GM18907 (cell line): ENCODE results near the gene TNFRSF12A.

Experiments used
- ATAC-seq: cut with Tn5 transposase; IDR thresholded peaks from one replicate; pipeline ENCODE4 v1.9.1; 2021; ENCODE audit warnings: mild to moderate bottlenecking, moderate library complexity; ENCODE audit not compliant: unreplicated experiment

TNFRSF12A gene, protein sequence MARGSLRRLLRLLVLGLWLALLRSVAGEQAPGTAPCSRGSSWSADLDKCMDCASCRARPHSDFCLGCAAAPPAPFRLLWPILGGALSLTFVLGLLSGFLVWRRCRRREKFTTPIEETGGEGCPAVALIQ

DNA sequence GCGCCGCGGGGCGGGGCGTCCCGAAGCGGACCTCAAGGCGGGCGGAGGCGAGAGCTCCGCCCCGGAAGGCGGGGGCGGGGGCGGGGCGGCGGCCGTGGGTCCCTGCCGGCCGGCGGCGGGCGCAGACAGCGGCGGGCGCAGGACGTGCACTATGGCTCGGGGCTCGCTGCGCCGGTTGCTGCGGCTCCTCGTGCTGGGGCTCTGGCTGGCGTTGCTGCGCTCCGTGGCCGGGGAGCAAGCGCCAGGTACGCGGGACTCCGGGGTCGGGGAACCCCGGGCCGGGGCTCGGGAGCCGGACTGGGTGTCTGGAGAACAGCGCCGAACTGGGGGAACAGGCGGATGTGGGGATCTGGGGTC is at the start of gene TNFRSF12A:
TNFRSF12A (plus strand) TSS at position 122 of the 357 bp plus-strand sequence; CDS start at position 152, 30 bp downstream.
- ATAC-seq, result no peak

DNA sequence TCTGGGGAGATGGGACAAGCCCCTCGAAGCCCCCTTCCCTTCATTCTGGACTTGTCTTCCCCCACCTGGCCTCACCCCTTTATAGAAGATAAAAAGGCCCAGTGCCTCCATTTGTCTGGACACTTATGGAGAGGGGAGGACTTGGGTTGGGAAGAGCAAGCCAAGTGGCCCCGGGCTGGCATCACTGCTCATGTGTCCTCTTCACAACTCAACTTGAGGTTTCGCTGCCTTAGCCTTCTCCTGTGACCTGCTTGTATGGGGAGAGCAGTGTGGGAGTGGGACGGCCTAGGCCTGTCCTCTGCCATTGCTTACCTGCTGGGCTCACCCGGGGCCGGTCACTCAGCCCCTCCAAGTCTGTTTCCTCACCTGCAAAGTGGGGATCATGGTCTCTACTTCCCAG is 49.6 kb upstream of the TNFRSF12A start:
- ATAC-seq, result no peak

DNA sequence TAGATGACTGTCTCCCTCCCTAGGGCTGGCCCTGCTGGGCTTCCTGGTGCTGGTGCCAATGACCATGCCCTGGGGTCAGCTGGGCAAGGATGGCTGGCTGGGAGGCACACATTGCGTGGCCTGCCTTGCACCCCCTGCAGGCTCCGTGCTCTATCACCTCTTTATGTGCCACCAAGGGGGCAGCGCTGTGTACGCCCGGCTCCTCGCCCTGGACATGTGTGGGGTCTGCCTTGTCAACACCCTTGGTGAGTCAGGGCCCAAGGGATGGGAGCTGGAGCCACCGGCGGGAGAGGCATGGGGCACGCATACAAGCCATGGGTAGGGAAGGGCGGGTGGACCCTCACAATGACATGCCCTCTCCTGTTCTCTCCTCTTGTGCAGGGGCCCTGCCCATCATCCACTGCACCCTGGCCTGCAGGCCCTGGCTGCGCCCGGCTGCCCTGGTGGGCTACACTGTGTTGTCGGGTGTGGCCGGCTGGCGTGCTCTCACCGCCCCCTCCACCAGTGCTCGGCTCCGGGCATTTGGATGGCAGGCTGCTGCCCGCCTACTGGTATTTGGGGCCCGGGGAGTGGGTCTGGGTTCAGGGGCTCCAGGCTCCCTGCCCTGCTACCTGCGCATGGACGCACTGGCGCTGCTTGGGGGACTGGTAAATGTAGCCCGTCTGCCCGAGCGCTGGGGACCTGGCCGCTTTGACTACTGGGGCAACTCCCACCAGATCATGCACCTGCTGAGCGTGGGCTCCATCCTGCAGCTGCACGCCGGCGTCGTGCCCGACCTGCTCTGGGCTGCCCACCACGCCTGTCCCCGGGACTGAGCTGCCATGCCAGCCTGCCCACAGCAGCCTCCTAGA is 48.8 kb upstream of the TNFRSF12A start:
- ATAC-seq, result no peak

DNA sequence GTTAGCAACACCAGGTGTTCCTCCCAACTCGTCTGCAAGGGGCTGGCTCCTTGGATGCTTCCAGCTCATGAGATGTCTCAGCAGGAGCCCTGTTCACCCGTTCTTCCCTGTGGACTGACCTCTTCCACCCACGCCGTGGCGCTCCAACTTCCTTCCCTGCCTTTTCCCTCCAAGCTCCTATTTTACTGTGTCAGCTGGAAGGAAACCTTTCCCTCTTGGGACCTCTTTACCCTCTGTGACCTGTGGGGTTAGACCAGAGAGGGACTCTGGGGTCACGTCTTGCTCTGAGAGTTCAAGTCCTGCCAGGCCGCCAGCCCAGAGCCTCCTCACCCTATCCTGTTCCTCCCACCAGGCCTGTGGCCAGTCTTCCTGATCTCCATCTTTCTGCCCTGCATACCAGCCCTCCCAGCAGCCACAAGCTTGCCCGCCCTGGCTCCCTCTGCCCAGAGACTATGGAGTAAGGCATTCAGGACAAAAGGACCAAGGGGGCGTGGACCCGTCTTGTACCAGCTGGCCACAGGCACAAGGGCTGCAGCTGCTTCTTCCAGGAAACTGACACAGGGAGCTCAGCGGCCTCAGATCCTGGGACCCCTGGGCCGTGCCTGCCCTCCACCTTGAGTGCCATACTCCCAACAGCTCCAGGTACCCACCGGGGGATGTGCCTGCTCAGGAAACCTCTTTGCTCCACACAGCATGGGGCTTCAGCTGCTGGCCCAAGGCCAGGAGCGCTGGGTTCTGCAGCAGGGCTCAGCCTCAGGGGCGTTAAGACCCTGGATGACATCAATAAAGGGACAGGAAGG is 48.0 kb upstream of the TNFRSF12A start:
- no peak for ATAC-seq

DNA sequence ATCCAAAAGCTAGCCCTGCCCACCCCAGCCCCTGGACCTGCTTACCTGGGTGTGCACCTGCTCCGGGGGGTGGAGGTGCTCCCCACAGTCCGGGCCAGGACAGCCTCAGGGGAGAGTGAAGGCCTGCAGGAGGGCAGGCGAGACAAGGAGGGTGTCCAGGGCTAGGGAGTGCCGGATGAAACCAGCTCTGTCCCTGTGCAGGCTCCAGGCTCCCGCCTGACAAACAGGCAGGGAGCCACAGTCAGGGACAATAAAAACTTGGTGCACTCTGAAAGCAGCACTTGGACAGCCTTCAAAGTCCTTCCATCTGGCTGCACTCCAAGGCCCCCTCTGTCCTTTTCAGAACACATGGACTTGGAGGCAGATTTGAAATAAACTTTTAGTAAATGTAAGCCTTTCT is 47.1 kb upstream of the TNFRSF12A start:
- ATAC-seq, result no peak

DNA sequence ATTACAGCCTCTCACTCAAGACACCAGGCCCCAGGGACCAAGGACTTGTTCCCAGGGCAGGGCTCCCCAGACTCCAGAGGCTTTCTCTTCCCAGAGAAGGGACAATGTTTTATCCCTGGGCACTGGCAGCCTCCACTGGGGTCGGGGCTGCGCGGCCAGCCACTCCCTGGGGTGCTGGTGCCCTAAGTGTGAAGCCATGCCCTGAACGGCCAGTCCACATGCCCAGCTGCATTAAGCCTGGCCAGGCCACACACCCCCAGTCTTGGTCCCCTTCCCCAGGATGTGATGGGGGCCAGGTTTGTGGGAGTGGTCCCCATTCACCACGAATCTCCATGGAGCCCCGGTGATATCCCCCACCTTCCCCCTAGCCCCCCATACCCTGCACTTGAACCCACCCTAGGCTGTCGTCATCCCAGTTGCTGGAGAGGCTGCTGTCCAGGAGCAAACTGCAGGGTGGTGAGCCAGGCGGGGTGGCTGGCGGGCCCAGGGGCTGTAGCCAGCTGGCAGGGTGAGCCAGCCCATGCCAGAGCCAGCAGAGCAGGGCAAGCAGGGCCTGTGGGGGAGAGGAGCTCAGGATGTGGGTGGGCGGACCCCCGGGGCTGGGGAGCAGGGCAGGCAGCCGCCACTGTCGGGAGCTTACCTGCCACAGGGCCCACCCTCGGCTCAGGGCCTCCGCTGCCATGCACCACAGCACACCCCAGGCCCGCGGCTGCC is 46.4 kb upstream of the TNFRSF12A start:
- ATAC-seq, result no peak

DNA sequence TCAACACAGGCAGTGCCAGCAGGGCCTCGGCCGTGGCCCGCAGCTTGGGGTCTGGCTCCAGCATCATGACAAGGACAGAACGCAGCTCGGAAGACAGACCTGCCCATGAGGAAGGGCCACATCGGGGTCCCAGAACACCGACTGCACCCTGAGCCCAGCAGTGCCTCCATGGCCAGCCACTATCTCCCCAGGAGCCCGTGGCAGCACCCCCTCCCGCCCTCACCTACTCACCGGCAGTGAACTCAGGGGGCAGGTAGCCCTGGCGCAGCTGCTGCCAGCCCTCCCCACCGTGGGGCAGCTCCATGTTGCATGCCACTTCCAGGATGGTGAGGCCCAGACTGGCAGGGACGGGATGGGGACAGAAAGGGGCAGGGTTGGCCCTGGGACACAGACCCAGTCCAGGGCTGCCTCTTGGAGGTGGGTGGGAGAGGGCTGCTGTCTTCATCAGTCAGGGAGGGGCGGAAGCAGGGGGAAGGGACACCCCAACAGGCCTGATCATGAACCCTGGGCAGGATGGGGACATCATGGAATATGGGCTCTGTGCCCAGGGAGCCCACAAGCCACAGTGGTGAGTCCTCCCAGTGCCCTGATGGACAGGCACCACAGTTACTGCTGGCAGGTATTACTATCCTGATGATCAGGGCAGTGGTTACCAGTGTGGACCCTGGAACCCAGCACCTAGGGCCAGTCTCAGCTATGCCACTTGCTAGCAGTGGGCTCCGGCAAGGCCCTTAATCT is 45.7 kb upstream of the TNFRSF12A start:
- ATAC-seq, result no peak

DNA sequence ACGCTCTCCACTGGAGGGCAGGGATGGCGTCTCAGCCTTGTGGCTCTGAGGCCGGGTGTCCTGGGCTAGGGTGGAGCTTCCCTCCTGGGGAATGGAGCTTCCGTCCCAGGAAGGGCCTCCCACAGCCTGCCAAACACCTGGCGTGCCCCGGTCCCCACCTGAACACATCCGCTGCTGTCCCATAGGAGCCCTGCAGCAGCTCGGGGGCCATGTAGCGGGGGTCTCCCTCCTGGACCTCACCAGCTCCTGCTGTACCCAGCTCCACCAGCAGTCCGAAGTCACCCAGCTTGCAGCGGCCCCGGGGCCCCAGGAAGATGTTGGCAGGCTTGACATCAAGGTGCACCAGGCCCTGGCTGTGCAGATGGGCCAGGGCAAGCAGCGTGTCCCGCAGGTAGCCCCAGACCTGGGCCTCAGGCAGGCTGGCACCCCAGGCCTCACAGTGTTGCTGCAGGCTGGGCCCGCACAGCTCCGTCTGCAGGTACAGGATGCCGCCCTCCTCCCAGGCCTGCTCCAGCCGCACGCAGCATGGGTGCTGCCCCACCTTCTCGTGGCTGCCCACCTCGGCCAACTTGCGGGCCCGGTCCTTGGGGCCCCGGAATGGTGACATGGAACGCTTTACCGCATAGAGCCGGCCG is 44.9 kb upstream of the TNFRSF12A start:
- no peak for ATAC-seq

DNA sequence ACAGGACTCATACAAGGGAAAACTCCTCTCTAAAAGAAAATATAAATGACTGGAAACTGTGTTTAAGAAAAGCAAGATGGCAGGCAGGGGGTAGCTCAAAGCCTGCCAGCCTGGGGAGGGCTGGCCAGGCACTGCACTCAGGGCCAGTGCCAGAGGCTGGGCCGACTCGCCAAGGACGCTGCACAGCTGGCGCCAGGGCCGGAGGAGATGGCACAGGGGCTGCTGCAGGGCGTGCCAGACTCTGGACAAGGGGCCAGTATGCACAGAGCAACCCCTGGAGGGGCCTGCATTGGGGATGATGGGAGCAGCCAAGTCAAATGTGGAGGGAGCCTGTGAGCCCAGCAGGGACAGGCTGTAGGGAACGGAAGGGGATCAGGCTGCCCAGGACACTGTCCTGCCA is 44.0 kb upstream of the TNFRSF12A start:
- ATAC-seq, result no peak

DNA sequence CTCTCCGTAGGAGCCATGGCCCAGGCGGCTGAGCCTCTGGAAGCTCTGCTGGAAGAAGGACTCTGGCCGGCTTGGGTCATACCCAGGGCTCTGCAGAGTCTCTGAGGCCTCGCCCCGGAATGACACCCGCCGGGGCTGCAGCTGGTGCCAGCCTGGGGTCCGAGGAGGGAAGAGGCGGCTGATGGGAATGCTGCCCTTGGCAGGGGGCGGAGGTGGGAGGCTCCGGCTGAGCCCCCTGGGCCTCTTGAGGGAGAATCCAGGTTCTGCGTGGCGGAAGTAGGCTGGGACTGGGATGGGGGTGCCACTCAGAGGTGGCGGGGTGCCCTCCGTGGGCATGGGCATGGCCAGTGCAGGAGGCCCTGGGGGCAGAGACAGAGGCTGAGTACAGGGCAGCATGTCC is 43.5 kb upstream of the TNFRSF12A start:
- ATAC-seq, result no peak

DNA sequence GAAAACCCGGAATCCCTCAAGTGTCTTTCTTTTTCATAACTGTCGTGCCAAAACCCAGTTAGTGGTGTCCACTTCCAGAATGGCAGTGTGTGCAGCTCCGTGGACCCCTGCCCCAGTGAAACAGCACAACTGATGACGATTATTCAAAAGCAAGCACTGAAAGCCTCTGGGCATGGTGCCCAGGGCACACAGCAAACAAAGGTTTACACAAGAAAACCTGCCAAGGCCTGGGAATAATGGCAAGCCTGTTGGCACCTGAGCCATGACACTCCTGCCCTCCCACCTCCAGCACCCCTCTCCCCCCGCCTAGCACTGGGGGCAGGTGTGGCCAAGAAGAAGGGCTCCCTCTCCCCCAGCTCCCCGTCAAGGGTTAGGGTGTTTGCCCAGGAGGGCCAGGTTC is 42.7 kb upstream of the TNFRSF12A start:
- no peak for ATAC-seq

DNA sequence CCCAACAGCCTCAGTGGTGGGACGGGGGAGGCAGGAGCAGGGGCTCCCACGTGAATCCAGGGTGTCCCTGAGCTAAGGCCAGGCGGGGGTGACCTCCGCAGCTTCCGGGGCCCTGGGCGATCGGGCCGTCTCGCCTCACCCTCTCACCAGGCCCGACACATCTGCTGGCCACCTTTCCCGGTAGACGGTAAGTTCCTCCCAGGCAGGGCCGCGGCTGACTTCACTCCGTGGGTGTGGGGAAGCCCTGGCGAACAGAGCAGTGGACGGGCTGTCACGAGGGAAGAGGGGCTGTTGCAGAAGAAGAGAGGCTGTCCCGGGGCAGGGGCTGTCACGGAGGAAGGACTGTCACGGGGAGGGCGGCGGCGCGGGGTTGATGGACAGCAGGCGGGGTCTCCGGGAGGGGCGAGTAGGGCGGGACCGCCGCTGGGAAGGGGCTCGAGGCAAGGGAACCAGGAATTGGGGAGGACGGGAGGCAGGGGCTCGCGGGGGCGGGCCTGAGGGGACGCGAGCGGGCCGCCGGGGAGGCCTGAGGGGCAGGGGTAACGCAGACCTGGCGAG is 40.4 kb upstream of the TNFRSF12A start:
- peak; percentile 8 for ATAC-seq

DNA sequence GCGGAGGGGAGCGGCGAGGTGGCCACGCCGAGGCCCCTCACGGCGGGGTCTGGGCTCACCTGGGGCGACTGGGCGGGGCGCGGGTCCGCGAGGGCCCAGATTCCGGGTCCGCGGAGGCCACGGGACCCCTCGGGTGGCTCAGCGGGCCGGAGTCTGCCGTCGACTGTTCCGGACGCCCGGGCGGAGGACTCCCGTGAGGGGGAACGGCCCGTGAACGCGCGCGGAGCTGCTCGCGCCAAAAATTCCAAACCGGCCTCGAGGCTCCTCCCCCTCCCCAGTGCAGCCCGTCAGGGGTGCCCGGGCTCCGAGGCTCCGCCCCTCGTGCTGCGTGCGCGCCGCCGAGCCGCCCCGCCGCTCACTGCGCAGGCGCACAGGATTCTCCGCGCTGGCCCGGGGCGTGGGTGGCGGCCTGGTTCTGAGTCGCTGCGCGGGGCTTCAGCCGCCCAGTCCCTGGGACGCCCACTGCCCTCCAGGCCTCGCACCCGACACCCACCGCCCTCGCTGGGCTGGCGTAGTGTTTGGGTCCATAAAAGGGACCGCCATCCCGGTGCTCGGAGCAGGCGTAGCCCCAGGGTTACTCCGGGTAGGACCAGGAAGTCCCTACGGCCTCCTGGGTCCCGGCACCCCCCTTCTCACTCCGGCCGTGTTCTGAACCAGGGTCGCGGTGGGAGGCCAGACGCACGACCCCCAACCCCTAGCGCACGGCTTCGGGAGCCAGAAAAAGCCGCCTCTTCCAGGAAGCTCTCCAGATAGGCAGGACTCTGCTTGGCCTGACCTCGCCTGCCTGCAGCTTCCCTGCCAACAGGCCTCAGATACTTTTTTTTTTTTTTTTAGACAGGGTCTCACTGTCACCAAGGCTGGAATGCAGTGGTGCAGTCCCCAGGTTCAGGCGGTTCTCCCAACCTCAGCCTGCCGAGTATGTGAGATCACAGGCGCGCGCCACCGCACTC is 39.7 kb upstream of the TNFRSF12A start, which contains the start of gene PKMYT1:
PKMYT1 (minus strand) TSS at position 220 of the 950 bp plus-strand sequence. CDS start 789 bp downstream, outside the sequence.
- peak; percentile 70 for ATAC-seq

DNA sequence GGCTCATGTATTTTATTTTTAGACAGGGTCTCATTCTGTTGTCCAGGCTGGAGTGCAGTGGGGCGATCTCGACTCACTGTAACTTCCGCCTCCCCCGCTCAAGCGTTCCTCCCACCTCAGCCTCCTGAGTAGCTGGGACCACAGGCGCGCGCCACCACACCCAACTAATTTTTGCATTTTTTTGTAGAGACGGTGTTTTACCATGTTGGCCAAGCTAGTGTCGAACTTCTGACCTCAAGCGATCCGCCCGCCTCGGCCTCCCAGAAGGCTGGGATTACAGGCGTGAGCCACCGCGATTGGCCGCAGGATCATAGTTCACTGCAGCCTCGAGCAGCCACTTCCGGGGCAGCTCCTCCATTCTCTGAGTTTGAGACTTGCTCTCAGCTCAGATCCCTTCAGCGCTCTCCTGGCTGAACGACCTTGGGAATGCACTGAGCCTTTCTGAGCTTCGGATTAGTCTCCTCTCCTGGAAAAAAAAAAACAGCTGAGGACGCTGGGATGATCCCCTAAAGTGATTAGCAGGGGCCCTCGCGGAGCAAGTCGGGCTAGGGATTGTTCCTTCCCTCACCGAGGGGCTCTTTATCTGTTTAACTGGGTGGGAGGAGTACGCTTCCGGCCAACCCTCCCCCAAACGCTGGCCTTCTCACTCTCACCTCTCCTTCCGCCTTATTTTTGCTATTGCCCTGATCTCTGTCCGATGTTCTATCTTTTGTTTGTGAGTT is 38.8 kb upstream of the TNFRSF12A start:
- ATAC-seq, result no peak

DNA sequence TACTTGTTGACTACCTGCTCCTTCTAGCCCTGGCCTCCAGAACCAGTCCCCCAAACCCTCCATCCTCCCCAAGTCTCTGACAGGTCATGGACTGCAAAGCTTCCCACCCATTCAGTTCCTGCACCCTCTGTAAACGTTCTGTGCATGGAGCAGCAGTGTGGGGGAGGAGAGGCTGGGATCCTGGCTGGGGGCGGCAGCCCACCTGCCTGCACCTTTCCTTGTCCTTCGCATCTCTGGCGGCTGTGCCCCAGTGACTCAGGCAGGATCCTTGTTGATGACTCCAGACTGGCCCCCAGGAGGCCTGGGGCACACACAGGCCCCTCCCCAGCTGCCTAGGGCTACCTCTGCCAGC is 38.3 kb upstream of the TNFRSF12A start:
- no peak for ATAC-seq

DNA sequence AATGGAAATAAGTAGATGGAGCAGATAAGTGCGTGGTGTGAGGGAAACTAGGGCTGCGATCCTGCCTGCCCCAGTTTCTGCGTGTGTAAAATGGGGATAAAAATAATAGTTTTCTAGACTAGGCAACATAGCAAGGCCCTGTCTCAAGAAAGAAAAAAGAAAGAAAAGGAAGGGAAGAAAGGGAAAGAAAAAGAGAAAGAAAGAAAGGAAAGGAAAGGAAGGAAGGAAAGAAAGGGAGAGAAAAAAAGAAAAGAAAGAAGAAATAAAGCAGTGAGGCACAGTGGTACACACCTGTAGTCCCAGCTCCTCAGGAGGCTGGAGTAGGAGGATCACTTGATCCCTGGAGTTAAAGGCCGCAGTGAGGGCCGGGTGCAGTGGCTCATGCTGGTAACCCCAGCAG is 37.8 kb upstream of the TNFRSF12A start:
- ATAC-seq, result no peak

DNA sequence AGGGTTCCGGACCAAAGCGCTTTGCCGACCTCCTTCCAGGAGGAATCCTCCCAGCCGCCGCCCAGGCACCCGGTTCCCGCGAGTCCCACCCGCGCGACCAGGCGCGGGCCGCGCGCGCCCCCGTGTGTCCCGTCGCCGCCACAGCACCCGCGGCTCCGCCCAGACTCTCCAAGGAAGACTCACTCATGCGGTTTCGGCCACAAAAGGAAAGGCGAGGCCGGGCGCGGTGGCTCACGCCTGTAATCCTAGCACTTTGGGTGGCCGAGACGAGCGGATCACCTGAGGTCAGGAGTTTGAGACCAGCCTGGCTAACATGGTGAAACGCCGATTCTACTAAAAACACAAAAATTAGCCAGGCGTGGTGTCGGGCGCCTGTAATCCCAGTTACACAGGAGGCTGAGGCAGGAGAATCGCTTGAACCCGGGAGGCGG is 36.4 kb upstream of the TNFRSF12A start:
- no peak for ATAC-seq

DNA sequence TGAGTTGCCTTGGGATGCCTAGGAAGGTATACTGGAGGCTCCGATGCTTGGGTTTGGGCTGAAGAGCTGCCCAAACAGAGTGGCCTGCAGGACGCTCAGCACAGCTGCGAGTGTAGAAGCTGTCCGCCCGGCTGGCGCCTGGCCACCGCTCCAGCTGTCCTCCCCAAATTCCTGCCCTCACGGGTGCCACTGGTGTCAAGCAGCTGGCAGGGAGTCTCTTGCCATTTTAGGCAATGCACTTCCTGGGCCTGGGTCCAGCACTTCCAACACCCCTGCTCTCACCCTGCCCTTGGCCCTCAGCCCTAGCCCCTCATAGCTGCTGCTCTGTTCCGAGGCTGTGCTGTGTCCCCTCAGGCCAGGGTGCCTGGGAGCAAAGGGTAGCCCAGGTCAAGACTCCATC is 34.7 kb upstream of the TNFRSF12A start:
- ATAC-seq, result no peak
